ENCODE results near the gene PPIC. TPM values are rescaled to one million over a fixed set of nuclear protein-coding genes. Genes with fewer than 3 reads are reported as not detected.

Gene PPIC
- total and polyA plus RNA-seq, 2 donors (not counting 3 experiments of a cell fraction or from before 2014, with no cell fraction given): 26.5 to 36.4 TPM

GRCh38 chr5:123059455-123059854 lies 22.9 kb upstream of the PPIC start:
- intact Hi-C loops (cut with micrococcal nuclease): no loop called here
- no TSS peak for BruUV-seq (replicated peaks)
- no peak for FAIRE-seq
- no peaks in the 10 kb centered on the region for H3K4me1 ChIP-seq (ENCODE audit: control insufficient read depth, extremely low read depth, insufficient read depth, low read length)
- H3K4me3 ChIP-seq (replicated peaks in 1 of 3; ENCODE audit: insufficient read depth in 1 of 3, low read depth in 1 of 3, low read length in 3 of 3): no peak overlapping the region
- H3K9me3 ChIP-seq (replicated peaks; ENCODE audit: control insufficient read depth, insufficient read depth, low read length): no peaks in the 10 kb centered on the region
- ChIA-PET CTCF (interaction anchor here (0.8 to 1.6 kb wide), 3 partner anchors 12 to 14 kb away, joined by 3 read pairs; no protein-coding TSS in a partner anchor), POLR2A (no interaction called here)
- dilution Hi-C loops (cut with MboI; ENCODE audit: extremely low pct_ligation_motif_present, low sequenced_read_pairs): no loop called here
- no peak for DNase-seq (ENCODE audit: low read depth, low spot score)
- no peak overlapping the region for H3K27ac ChIP-seq (ENCODE audit: insufficient read depth, low read depth, low read length)
- no peaks in the 10 kb centered on the region for H4K20me1 ChIP-seq (replicated peaks; ENCODE audit: control insufficient read depth, extremely low read depth, insufficient read depth, low read length)
- peaks cover 0 to 8% of the 10 kb centered on the region in 2 experiments for H3K27me3 ChIP-seq (ENCODE audit: control insufficient read depth in 2 of 2, insufficient read depth in 2 of 2, low read length in 2 of 2)
- TF ChIP-seq EZH2 (IDR thresholded peaks at IDR 0.05; ENCODE audit: borderline replicate concordance, low read depth, low read length, severe bottlenecking): no peak
- TF ChIP-seq MYC (IDR thresholded peaks at IDR 0.05; ENCODE audit: low read depth, low read length): no peak
- no peak for TF ChIP-seq JUN (IDR thresholded peaks at IDR 0.05; ENCODE audit: borderline replicate concordance, insufficient read depth, insufficient read length, low read depth)
- no peak for TF ChIP-seq POLR2A (IDR thresholded peaks at IDR 0.05; ENCODE audit: low read depth, low read length)
- TF ChIP-seq, protein P1, sequence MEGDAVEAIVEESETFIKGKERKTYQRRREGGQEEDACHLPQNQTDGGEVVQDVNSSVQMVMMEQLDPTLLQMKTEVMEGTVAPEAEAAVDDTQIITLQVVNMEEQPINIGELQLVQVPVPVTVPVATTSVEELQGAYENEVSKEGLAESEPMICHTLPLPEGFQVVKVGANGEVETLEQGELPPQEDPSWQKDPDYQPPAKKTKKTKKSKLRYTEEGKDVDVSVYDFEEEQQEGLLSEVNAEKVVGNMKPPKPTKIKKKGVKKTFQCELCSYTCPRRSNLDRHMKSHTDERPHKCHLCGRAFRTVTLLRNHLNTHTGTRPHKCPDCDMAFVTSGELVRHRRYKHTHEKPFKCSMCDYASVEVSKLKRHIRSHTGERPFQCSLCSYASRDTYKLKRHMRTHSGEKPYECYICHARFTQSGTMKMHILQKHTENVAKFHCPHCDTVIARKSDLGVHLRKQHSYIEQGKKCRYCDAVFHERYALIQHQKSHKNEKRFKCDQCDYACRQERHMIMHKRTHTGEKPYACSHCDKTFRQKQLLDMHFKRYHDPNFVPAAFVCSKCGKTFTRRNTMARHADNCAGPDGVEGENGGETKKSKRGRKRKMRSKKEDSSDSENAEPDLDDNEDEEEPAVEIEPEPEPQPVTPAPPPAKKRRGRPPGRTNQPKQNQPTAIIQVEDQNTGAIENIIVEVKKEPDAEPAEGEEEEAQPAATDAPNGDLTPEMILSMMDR (IDR thresholded peaks at IDR 0.05; ENCODE audit: extremely low read depth in 1 of 2, insufficient read depth in 1 of 2, low read depth in 1 of 2, low read length in 2 of 2): no peak
- no peak for TF ChIP-seq GATA2 (IDR thresholded peaks at IDR 0.05; ENCODE audit: insufficient read depth, insufficient read length, low read depth, low read length)
- TF ChIP-seq, protein P2, sequence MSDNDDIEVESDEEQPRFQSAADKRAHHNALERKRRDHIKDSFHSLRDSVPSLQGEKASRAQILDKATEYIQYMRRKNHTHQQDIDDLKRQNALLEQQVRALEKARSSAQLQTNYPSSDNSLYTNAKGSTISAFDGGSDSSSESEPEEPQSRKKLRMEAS (IDR thresholded peaks at IDR 0.05; ENCODE audit: insufficient read depth, insufficient read length): no peak
- TF ChIP-seq POLR2AphosphoS5 (IDR thresholded peaks at IDR 0.05; ENCODE audit: insufficient read depth, low read depth, low read length): no peak
- TF ChIP-seq FOS (IDR thresholded peaks at IDR 0.05; ENCODE audit: borderline replicate concordance, insufficient read depth, low read length): no peak
- H3K9me1 ChIP-seq (replicated peaks; ENCODE audit: control insufficient read depth, extremely low read depth, insufficient read depth, low read length): no peaks in the 10 kb centered on the region
- H3K4me2 ChIP-seq (ENCODE audit: insufficient read depth, low read length): no peak overlapping the region
- no peak overlapping the region for H3K9ac ChIP-seq (replicated peaks; ENCODE audit: extremely low read depth, insufficient read depth, low read length)
- H3K36me3 ChIP-seq (ENCODE audit: control insufficient read depth in 2 of 2, extremely low read depth in 1 of 2, insufficient read depth in 2 of 2, low read length in 2 of 2): no peaks in the 10 kb centered on the region
- no peak overlapping the region for H2AFZ ChIP-seq (ENCODE audit: low read depth, low read length)
- H3K79me2 ChIP-seq (ENCODE audit: control insufficient read depth, insufficient read depth, low read length): no peaks in the 10 kb centered on the region

Data from endothelial cell of umbilical vein (primary cell).